UCSD-AML1 (cell line): ENCODE measurements around the gene KIRREL1.
"Not testable (repeated sequence)": the region's sequence is repeated elsewhere in the genome, so short reads cannot be mapped to it uniquely, and the experiment has no call there.

Source experiments
- DNase-seq: peaks from one replicate; lab custom pipeline; 2025; ENCODE audit not compliant: unreplicated experiment; lab: John Stamatoyannopoulos, UW

Gene KIRREL1

DNA sequence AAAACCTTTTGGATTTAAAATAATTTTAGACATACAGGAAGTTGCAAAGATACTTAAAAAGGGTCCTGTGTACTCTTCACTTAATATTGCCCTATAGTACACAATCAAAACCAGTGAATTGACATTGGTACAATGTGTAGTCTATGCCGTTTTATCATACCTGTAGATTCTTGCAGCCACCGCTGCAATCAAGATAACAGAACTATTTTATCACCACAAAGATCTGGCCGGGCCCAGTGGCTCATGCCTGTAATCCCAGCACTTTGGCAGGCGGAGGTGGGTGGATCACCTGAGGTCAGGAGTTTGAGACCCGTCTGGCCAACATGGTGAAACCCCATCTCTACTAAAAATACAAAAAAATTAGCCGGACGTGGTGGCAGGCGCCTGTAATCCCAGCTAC is 135.1 kb downstream of the KIRREL1 start:
- DNase-seq: not testable (repeated sequence)

DNA sequence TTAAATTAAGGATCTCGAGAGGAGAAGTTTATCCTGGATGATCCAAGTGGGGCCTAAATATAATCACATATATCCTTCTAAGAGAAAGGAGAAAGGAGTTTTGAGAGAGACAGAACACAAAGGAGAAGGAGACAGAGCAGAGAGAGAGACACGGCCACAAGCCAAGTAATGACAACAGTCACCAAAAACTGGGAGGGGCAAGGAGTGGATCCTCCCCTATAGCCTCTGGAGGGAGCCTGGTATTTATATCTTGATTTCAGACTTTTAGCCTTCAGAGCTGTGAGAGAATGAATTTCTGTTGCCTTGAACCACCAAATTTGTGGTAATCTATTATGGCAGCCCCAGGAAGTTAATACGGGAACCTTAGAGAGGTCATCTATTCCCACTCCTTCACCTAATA is 137.8 kb downstream of the KIRREL1 start:
- no peak for DNase-seq

DNA sequence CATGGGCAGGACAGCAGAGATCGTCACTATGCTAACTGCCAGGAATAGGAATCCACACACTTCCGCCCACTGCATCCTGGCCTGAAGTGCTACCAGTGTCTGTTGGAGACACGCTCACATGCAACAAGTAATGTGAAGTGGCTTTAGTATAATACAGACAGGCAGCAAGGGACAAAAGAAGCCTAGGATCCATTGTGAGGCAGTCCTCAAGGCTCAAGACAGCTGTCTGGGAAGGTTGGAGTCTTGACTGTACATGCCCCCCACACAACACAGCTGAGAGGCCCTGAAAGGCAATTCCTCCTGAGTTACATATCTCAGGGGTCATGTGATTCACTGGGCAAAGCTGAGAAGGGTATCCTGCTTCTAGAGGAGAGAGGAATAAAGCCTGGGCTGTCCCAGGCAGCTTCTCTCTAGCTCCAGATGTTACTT is 147.3 kb downstream of the KIRREL1 start:
- DNase-seq: no peak

DNA sequence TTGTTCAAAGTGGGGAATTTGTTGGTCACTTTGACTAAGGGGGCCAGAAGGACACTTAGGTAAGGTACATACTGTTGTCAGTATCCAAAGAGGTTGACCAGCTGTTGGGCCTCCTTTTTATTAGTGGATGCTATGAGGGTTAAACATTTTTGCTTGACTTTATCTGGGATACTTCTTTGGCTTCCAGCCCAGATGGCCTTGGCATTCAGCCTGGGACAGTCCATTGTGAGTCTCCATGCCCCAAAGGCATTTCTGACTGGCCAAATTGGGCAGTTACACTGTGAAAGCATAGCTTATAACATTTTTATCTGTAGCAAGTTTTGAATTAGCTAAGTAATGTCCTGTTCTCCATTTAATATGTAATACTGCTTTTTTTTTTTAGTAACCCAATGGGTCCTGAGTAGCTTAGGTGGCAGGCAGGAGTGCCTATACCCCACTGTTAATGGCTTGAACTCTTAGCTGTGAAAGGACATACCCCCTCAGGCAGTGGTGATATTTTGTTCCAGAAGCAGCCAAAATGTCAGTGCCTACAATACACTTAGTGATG is 151.8 kb downstream of the KIRREL1 start:
- DNase-seq: no peak

DNA sequence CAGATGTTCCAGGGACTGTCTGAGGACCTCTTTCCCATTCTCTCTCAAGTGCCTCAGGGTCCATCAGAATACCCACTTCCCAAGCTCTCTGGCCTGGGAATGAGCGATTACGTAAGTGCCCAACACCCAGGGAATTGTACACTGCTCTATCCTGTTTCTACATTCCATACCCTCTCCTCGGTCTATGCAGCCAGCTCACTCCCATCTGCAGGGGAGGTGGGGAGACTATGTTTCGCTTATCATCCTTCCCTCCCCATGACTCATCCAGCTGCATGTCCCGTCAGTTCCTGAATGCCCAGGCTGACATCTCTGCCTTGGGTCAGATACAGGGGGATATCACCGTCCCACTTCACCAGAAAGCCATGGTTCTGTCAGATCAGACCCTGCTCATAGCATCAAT is 152.7 kb downstream of the KIRREL1 start:
- DNase-seq: no peak

DNA sequence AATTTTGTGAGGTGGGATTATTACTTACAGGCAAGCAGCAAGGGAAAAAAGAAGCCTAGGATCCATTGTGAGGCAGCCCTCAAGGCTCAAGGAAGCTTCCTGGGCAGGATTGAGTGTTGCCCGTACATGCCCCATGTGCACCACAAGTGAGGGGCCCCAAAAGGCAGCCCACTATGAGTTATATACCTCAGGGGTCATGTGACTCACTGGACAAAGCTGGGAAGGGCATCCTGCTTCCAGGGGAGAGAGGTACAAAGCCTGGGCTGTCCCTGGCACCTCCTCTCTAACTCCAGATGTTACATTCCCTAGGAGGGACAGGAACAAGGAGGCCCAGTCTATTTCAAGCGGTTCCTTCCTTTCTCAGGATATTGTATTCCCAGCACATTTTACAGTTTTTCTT is 153.3 kb downstream of the KIRREL1 start:
- no peak for DNase-seq

DNA sequence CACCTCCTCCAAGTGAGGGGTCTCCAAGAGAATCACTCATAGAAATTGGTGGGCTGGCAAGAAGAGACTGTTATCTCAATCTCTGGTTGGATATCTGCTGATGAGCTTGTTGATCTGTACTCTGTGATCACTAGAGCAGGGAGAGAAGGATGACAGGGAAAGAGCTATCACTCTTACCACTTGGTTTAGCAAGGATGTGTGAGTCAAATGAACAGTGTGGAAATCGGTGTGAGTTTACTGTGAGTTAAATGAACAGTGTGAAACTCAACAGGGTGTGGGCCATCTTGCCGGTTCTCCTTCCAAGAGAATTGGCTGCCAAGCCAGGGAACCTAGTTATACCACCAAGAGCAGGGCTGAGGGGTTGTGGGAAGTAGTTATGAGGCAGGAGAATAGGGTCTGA is 154.0 kb downstream of the KIRREL1 start:
- no peak for DNase-seq

DNA sequence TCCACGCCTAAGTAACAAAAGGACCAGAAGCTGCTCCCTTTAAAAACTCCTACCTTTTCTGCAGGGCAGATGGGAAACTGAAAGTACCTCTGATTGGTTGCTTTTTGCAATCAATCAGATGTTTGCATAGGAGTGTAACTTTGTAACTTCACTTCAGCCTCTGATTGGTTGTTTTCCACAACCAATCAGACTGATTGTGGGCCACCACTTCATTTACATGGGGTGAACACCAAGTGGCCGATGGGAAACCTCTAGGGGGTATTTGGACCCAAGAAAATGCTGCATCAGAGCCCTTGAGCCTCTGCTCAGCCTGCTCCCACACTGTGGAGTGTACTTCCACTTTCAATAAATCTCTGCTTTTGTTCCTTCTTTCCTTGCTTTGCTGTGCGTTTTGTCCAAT is 154.4 kb downstream of the KIRREL1 start:
- DNase-seq: no peak

DNA sequence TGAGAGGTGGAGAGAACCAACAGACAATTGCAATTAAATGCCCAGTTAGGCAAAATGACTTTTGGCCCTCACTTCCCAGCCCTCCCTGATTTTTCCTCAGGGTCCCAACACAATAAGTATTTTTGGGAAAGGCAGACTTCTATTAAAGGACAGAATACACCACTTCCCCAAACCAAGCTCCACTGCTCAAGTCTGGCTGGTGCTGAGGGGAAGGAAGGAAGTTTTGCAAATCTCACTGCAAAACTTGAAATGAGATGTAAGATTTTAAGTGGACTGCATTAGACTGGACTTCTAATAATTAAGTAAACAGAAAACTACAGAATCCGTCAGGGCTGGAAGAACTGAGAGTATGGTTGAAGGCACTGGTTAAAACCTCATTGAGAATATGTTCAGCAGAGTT is 155.0 kb downstream of the KIRREL1 start:
- DNase-seq: no peak

DNA sequence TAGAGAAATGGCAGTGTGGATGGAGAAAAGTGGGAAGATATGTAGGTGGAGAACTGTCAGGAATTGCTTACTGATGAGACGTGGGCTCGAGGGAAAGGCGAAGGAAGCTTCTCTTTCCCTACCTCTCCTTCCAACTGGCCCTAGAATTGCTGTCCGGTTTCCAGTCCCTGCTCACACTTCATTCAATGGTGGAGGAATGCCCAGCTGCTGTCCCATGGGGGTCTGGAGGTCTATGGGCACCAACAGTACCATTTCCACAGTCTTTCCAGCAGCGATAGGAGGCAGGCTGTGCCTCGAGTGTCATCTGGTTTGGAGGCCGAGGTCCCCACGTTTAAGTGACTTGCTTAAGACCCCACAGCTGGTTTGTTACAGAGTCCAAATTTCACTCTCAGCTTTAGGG is 155.7 kb downstream of the KIRREL1 start:
- DNase-seq: no peak
